Thyroid gland (tissue), 4 donors: ENCODE measurements around the gene ARHGEF40. TPM values are rescaled to one million over a fixed set of nuclear protein-coding genes. Genes with fewer than 3 reads are reported as not detected.

ENCODE experiments used
- DNase-seq, 2 donors: peaks; one replicate each; pipeline ENCODE4 v3.0.0-alpha.2; 2019
- H3K27ac ChIP-seq, 3 donors: fragments of 200-600 bp; sonication (generic); 1 replicate in 2 of 3; 2 replicates in 1 of 3; pipeline ENCODE4 v1.5.1; 2016 to 2019; ENCODE audit warnings: mild to moderate bottlenecking in 1 of 3, moderate library complexity in 1 of 3
- H3K27me3 ChIP-seq: fragments of 200-600 bp; sonication (generic); one replicate; pipeline ENCODE4 v1.5.1; 2019
- H3K36me3 ChIP-seq, 2 donors: fragments of 200-600 bp; sonication (generic); one replicate each; pipeline ENCODE4 v1.5.1; 2016 to 2019
- H3K4me1 ChIP-seq, 2 donors: fragments of 200-600 bp; sonication (generic); one replicate each; pipeline ENCODE4 v1.5.1; 2017 to 2019
- H3K4me3 ChIP-seq, 3 donors: fragments of 200-600 bp; sonication (generic); replicated peaks in 1 of 3; 1 replicate in 2 of 3; 2 replicates in 1 of 3; pipeline ENCODE4 v1.5.1; 2016; ENCODE audit warnings: mild to moderate bottlenecking in 1 of 3
- H3K9me3 ChIP-seq: fragments of 200-600 bp; sonication (generic); one replicate; pipeline ENCODE4 v1.5.1; 2017
- POLR2A ChIP-seq, 2 donors: fragments of 450-650 bp; IDR thresholded peaks; one replicate each; pipeline ENCODE4 v1.6.1; 2017; ENCODE audit warnings: antibody characterized with exemption in 2 of 2, mild to moderate bottlenecking in 2 of 2, moderate library complexity in 1 of 2
- WGBS, 2 donors: methylation state at CpG; one replicate each; pipeline ENCODE4 v1.1.5; 2017; 5-methylcytosine and 5-hydroxymethylcytosine counted together
- intact Hi-C: fragments of 100-400 bp; cut with DNase I; formaldehyde crosslinking; loops from one replicate; pipeline ENCODE4 v1.15.1; 2023
- total RNA-seq, 4 donors: library from RNA; depleted of rRNA; stranded (reverse); fragments of >200 nt; gene quantifications; one replicate each; pipeline ENCODE4 v1.2.3, GENCODE V29; 2016
- TF ChIP-seq, protein P1 (sequence below), 6 experiments: fragments of 200-600 bp in 3 of 6; fragments of 450-650 bp in 3 of 6; sonication (generic) in 3 of 6; IDR thresholded peaks; one replicate each; pipeline ENCODE4 v1.5.1; 2016 to 2019; ENCODE audit warnings: antibody characterized with exemption in 6 of 6, mild to moderate bottlenecking in 2 of 6, inconsistent platforms in 1 of 6, moderate library complexity in 1 of 6

Gene ARHGEF40
- total RNA-seq, 4 donors from 2014 or later: 28.1 to 44.8 (median 43.4) TPM

GRCh38 chr14:21075719-21076437 lies 5.8 kb downstream of the ARHGEF40 start:
- intact Hi-C loops: no loop called here
- H3K9me3 ChIP-seq: no peaks in the 10 kb centered on the region
- H3K4me3 ChIP-seq: no peak overlapping the region
- peak overlapping the region in 2 of 3 donors; percentile 60 to 90 for H3K27ac ChIP-seq
- WGBS, 2 donors: 88 to 90% methylated on average over 9 of the region's 9 CpGs
- no peak for DNase-seq
- peaks cover 38 to 43% of the 10 kb centered on the region in 2 donors for H3K36me3 ChIP-seq
- H3K4me1 ChIP-seq: peaks cover 35 to 47% of the 10 kb centered on the region in 2 donors
- no peaks in the 10 kb centered on the region for H3K27me3 ChIP-seq
- TF ChIP-seq, protein P1, sequence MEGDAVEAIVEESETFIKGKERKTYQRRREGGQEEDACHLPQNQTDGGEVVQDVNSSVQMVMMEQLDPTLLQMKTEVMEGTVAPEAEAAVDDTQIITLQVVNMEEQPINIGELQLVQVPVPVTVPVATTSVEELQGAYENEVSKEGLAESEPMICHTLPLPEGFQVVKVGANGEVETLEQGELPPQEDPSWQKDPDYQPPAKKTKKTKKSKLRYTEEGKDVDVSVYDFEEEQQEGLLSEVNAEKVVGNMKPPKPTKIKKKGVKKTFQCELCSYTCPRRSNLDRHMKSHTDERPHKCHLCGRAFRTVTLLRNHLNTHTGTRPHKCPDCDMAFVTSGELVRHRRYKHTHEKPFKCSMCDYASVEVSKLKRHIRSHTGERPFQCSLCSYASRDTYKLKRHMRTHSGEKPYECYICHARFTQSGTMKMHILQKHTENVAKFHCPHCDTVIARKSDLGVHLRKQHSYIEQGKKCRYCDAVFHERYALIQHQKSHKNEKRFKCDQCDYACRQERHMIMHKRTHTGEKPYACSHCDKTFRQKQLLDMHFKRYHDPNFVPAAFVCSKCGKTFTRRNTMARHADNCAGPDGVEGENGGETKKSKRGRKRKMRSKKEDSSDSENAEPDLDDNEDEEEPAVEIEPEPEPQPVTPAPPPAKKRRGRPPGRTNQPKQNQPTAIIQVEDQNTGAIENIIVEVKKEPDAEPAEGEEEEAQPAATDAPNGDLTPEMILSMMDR (IDR thresholded peaks at IDR 0.05): no peak
- TF ChIP-seq POLR2A (IDR thresholded peaks at IDR 0.05): no peak

GRCh38 chr14:21077672-21078071 lies 7.6 kb downstream of the ARHGEF40 start:
- Histone ChIP-seq H3K4me1 (peaks cover 27 to 33% of the 10 kb centered on the region in 2 donors), H3K27ac (no peak overlapping the region), H3K4me3 (no peak overlapping the region), H3K27me3 (no peaks in the 10 kb centered on the region), H3K9me3 (no peaks in the 10 kb centered on the region), H3K36me3 (peaks cover 54 to 59% of the 10 kb centered on the region in 2 donors)
- TF ChIP-seq, protein P1 (IDR thresholded peaks at IDR 0.05): no peak
- no peak for TF ChIP-seq POLR2A (IDR thresholded peaks at IDR 0.05)
- intact Hi-C loops: no loop called here
- no peak for DNase-seq
- WGBS, 2 donors: 82 to 86% methylated on average over 2 of the region's 2 CpGs

- Histone ChIP-seq H3K9me3 (no peaks in the 10 kb centered on the region), H3K27me3 (no peaks in the 10 kb centered on the region), H3K27ac (no peak overlapping the region), H3K4me3 (no peak overlapping the region), H3K36me3 (peaks cover 57 to 63% of the 10 kb centered on the region in 2 donors), H3K4me1 (peaks cover 21 to 27% of the 10 kb centered on the region in 2 donors)
- WGBS, 2 donors: 87 to 94% methylated on average over 5 of the region's 5 CpGs
- no peak for DNase-seq
- intact Hi-C loops: no loop called here
- TF ChIP-seq, protein P1 (IDR thresholded peaks at IDR 0.05): no peak
- TF ChIP-seq POLR2A (IDR thresholded peaks at IDR 0.05): no peak
These were observed 8.2 kb downstream of the ARHGEF40 start for GRCh38 chr14:21078287-21078686.

DNA sequence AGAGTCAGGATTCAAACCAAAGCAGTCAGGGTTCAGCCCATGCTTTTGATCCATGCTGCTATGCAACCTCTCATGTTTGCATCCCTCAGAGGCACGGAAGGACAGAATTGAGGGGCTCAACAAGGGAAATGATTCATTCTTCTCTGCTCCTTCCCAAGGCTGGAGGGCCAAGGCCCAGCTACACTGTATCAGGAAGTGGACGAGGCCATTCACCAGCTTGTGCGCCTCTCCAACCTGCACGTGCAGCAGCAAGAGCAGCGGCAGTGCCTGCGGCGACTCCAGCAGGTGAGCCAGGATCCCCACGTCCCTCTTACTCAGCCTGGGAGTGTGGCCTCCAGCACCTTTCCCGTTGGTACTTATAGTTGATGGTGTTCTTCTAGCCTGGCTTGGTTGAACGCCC lies 8.6 kb downstream of the ARHGEF40 start:
- Histone ChIP-seq H3K36me3 (peaks cover 57 to 65% of the 10 kb centered on the region in 2 donors), H3K9me3 (no peaks in the 10 kb centered on the region), H3K4me1 (peaks cover 16 to 22% of the 10 kb centered on the region in 2 donors), H3K4me3 (no peak overlapping the region), H3K27ac (no peak overlapping the region), H3K27me3 (no peaks in the 10 kb centered on the region)
- 86 to 94% methylated on average over 9 to 10 of the region's 10 CpGs for WGBS, 2 donors
- DNase-seq: no peak
- intact Hi-C loops: no loop called here
- no peak for TF ChIP-seq POLR2A (IDR thresholded peaks at IDR 0.05)
- TF ChIP-seq, protein P1 (IDR thresholded peaks at IDR 0.05): no peak

DNA sequence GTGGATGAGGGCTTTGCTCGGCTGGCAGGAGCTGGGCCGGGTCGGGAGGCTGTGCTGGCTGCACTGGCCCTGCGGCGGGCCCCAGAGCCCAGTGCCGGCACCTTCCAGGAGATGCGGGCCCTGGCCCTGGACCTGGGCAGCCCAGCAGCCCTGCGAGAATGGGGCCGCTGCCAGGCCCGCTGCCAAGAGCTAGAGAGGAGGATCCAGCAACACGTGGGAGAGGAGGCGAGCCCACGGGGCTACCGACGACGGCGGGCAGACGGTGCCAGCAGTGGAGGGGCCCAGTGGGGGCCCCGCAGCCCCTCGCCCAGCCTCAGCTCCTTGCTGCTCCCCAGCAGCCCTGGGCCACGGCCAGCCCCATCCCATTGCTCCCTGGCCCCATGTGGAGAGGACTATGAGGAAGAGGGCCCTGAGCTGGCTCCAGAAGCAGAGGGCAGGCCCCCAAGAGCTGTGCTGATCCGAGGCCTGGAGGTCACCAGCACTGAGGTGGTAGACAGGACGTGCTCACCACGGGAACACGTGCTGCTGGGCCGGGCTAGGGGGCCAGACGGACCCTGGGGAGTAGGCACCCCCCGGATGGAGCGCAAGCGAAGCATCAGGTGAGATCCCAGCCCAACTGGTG lies 11.5 kb downstream of the ARHGEF40 start:
- Histone ChIP-seq H3K4me3 (no peak overlapping the region), H3K36me3 (peaks cover 54 to 58% of the 10 kb centered on the region in 2 donors), H3K4me1 (peaks cover 0 to 13% of the 10 kb centered on the region in 2 donors), H3K27me3 (no peaks in the 10 kb centered on the region), H3K27ac (no peak overlapping the region), H3K9me3 (no peaks in the 10 kb centered on the region)
- TF ChIP-seq, protein P1 (IDR thresholded peaks at IDR 0.05): no peak
- no peak for TF ChIP-seq POLR2A (IDR thresholded peaks at IDR 0.05)
- 89 to 93% methylated on average over 8 to 16 of the region's 30 CpGs for WGBS, 2 donors
- no peak for DNase-seq
- intact Hi-C loops: no loop called here
